ENCODE data around the gene MYOM1.

Gene MYOM1

GRCh38 chr18:3233433-3234168 is 13.8 kb upstream of the MYOM1 start:
- H3K4me2 ChIP-seq (ENCODE audit: low read length), result no peak overlapping the region
- H3K79me2 ChIP-seq (ENCODE audit: control insufficient read depth, low read length), result no peaks in the 10 kb centered on the region
- TF ChIP-seq CTCF (IDR thresholded peaks at IDR 0.05; ENCODE audit: low read depth, low read length, poor library complexity, severe bottlenecking), result no peak
- TF ChIP-seq EZH2phosphoT487 (IDR thresholded peaks at IDR 0.05; ENCODE audit: borderline replicate concordance, low read length), result no peak
- no peaks in the 10 kb centered on the region for H4K20me1 ChIP-seq (ENCODE audit: control insufficient read depth, insufficient read depth, low read depth, low read length)
- no peaks in the 10 kb centered on the region for H3K4me1 ChIP-seq (ENCODE audit: control insufficient read depth, low read length)
- H3K27me3 ChIP-seq (ENCODE audit: control insufficient read depth, low read length), result no peaks in the 10 kb centered on the region
- H3K9me2 ChIP-seq (replicated peaks; ENCODE audit: control insufficient read depth, low read length), result no peaks in the 10 kb centered on the region
- H3K27ac ChIP-seq (ENCODE audit: low read depth, low read length), result no peak overlapping the region
- H3K9me3 ChIP-seq (ENCODE audit: control insufficient read depth, insufficient read depth, low read length), result no peaks in the 10 kb centered on the region
- no peaks in the 10 kb centered on the region for H3K36me3 ChIP-seq (ENCODE audit: control insufficient read depth, low read length)
- H3F3A ChIP-seq (ENCODE audit: control insufficient read depth, insufficient read depth), result no peaks in the 10 kb centered on the region
- no peak overlapping the region for H3K4me3 ChIP-seq (ENCODE audit: low read length)

GRCh38 chr18:3233004-3233403 is 13.2 kb upstream of the MYOM1 start:
- no peaks in the 10 kb centered on the region for H3K36me3 ChIP-seq (ENCODE audit: control insufficient read depth, low read length)
- H3K27ac ChIP-seq (ENCODE audit: low read depth, low read length), result no peak overlapping the region
- no peaks in the 10 kb centered on the region for H3K79me2 ChIP-seq (ENCODE audit: control insufficient read depth, low read length)
- no peaks in the 10 kb centered on the region for H4K20me1 ChIP-seq (ENCODE audit: control insufficient read depth, insufficient read depth, low read depth, low read length)
- H3K9me2 ChIP-seq (replicated peaks; ENCODE audit: control insufficient read depth, low read length), result no peaks in the 10 kb centered on the region
- no peaks in the 10 kb centered on the region for H3K27me3 ChIP-seq (ENCODE audit: control insufficient read depth, low read length)
- no peaks in the 10 kb centered on the region for H3K4me1 ChIP-seq (ENCODE audit: control insufficient read depth, low read length)
- no peak overlapping the region for H3K4me3 ChIP-seq (ENCODE audit: low read length)
- no peaks in the 10 kb centered on the region for H3K9me3 ChIP-seq (ENCODE audit: control insufficient read depth, insufficient read depth, low read length)
- no peak for TF ChIP-seq EZH2phosphoT487 (IDR thresholded peaks at IDR 0.05; ENCODE audit: borderline replicate concordance, low read length)
- no peak for TF ChIP-seq CTCF (IDR thresholded peaks at IDR 0.05; ENCODE audit: low read depth, low read length, poor library complexity, severe bottlenecking)
- H3F3A ChIP-seq (ENCODE audit: control insufficient read depth, insufficient read depth), result no peaks in the 10 kb centered on the region
- H3K4me2 ChIP-seq (ENCODE audit: low read length), result no peak overlapping the region

- Histone ChIP-seq H3K27me3 (ENCODE audit: control insufficient read depth, low read length) (no peaks in the 10 kb centered on the region), H3K27ac (ENCODE audit: low read depth, low read length) (no peak overlapping the region), H3K4me2 (ENCODE audit: low read length) (no peak overlapping the region), H3F3A (ENCODE audit: control insufficient read depth, insufficient read depth) (no peaks in the 10 kb centered on the region), H4K20me1 (ENCODE audit: control insufficient read depth, insufficient read depth, low read depth, low read length) (no peaks in the 10 kb centered on the region), H3K4me3 (ENCODE audit: low read length) (no peak overlapping the region), H3K9me2 (replicated peaks; ENCODE audit: control insufficient read depth, low read length) (no peaks in the 10 kb centered on the region), H3K4me1 (ENCODE audit: control insufficient read depth, low read length) (no peaks in the 10 kb centered on the region), H3K9me3 (ENCODE audit: control insufficient read depth, insufficient read depth, low read length) (no peaks in the 10 kb centered on the region), H3K36me3 (ENCODE audit: control insufficient read depth, low read length) (no peaks in the 10 kb centered on the region), H3K79me2 (ENCODE audit: control insufficient read depth, low read length) (no peaks in the 10 kb centered on the region)
- no peak for TF ChIP-seq CTCF (IDR thresholded peaks at IDR 0.05; ENCODE audit: low read depth, low read length, poor library complexity, severe bottlenecking)
- no peak for TF ChIP-seq EZH2phosphoT487 (IDR thresholded peaks at IDR 0.05; ENCODE audit: borderline replicate concordance, low read length)
These were observed 10.9 kb upstream of the MYOM1 start for GRCh38 chr18:3230401-3231334.

Data from DOHH2 (cell line).